Inflammatory macrophage (primary cell): ENCODE data around the gene FGB.
"Not testable (repeated sequence)": the region's sequence is repeated elsewhere in the genome, so short reads cannot be mapped to it uniquely, and the experiment has no call there.

Source experiments
- DNase-seq, 2 donors: peaks; one replicate each; pipeline ENCODE4 v3.0.0-alpha.2; 2020 to 2022

The FGB gene

DNA sequence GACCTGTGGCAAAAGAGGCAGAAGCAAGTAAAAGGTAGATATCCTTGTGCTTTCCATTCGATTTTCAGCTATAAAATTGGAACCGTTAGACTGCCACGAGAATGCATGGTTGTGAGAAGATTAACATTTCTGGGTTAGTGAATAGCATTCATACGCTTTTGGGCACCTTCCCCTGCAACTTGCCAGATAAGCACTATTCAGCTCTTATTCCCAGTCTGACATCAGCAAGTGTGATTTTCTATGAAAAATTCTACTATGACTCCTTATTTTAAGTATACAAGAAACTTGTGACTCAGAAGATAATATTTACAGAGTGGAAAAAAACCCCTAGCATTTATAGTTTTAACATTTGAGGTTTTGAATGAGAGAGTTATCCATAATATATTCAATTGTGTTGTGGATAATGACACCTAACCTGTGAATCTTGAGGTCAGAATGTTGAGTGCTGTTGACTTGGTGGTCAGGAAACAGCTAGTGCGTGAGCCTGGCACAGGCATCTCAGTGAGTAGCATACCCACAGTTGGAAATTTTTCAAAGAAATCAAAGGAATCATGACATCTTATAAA lies 3.9 kb downstream of the FGB start:
- no peak for DNase-seq

DNA sequence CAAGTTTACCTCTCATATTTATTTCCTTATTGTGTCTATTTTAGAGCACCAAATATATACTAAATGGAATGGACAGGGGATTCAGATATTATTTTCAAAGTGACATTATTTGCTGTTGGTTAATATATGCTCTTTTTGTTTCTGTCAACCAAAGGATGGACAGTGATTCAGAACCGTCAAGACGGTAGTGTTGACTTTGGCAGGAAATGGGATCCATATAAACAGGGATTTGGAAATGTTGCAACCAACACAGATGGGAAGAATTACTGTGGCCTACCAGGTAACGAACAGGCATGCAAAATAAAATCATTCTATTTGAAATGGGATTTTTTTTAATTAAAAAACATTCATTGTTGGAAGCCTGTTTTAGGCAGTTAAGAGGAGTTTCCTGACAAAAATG lies 6.2 kb downstream of the FGB start:
- no peak for DNase-seq

DNA sequence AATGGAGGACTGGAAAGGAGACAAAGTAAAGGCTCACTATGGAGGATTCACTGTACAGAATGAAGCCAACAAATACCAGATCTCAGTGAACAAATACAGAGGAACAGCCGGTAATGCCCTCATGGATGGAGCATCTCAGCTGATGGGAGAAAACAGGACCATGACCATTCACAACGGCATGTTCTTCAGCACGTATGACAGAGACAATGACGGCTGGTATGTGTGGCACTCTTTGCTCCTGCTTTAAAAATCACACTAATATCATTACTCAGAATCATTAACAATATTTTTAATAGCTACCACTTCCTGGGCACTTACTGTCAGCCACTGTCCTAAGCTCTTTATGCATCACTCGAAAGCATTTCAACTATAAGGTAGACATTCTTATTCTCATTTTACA lies 6.8 kb downstream of the FGB start:
- DNase-seq: no peak

DNA sequence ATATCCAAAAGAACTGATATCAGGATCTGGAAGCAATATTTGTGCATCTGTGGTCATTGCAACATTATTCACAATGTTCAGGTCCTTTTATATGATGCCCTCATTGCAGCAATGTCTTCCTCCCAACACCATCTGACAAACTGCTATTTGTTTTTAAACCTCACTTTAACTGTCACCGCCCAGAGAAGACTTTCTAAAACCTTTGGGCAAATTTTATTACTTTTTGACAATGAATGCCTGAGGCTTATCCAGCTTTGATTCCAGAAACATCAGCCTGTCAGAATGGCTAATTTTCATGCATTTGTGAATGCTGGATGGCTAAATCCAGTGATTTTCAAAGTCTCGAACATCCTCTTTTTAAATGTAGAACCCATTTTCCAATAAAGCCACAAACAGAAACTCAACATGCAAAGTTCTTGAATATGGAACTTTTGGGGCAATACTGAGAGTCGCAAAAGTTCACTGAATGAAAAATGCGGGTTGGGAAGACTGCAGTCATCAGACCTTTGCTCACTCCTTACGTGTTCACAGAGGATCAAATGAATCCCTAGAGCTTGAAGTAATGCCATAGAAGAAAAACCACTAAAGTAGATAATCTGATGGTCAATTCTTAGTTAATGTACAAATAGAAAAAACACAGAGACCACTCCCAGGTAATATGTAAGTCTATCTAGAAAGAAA lies 10.5 kb downstream of the FGB start:
- no peak for DNase-seq

DNA sequence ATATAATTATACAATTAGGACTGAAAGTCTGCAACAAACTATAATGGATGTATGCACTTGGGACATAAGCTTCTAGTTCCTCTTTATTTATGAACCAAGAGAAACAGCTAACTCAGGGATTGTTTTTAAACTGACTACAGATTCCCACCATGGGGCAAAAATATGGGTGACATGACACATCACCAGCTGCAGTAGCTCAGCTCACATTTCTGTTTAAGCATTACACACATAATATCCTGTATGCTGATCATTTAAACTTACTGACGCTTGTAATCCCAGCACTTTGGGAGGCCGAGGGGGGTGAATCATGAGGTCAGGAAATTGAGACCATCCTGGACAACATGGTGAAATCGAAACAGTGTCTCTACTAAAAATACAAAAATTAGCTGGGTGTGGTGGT lies 11.5 kb downstream of the FGB start:
- DNase-seq: no peak

DNA sequence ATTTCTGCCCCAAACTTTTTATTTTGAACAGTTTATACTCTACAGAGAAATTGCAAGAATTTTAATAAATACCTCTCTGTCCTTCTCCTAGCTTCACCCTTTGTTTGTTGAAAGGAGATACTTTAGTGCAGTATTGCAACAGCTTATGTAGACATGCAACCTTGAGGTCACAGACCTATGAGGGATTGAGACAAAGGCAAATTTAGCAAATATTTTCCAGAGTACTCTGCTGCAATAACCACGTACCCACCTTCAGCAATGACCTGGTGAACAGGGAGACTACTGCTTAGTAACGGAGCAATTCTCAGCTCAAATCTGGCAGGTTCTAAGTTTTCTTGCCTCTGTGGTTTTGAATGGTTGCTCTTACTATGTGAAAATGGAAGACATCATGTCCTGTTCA lies 14.5 kb downstream of the FGB start:
- no peak for DNase-seq

DNA sequence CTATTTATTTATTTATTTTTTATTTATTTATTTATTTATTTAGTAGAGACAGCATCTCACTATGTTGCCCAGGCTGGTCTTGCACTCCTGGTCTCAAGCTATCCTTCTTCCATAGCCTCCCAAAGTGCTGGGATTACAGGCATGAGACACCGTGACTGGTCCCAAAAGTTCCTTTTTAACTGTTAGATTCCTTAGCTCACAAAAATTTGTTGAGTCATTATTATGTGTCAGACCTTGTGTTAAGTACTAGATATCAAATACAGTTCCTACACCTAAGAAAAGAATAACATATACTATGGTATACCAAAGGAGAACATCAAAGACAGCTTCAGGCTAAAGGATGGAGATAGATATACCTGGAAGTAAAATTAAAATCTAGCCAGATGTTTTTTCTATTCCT lies 16.1 kb downstream of the FGB start:
- DNase-seq: no peak

DNA sequence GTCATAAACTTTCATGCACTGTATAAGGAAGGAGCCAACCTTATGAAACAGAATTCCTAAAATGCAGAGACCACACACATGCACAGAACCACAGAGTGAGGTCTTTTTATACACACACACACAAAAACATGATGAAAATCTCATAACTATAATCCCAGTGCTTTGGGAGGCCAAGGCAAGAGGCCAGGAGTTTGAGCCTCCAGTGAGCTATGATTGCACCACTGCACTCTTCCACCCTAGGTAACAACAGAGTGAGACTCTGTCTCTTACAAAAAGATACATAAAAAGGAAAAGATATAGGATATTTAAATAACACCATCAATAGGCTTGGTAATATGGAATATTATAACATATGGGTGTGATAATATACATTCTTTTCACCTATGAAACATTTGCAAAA lies 17.1 kb downstream of the FGB start:
- no peak for DNase-seq

DNA sequence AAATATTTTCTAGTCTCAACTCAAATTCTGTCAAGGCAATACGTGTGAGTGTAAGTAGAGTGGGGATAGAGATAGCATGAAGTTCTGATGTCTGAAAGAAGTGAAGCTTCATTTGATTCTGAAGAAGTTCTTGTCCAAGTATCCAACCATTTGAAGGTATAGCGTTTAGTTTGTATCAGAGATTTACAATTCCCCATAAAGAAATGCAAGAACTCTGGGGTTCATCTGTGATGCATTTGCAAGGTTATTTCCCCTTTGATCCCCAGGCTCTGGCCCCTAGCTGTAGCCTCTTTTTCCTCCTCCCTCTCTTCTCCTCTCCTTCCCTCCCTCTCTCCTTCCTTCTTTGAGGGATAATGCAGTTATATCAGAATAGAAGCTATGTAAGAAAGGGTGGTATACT lies 19.9 kb downstream of the FGB start:
- no peak for DNase-seq

DNA sequence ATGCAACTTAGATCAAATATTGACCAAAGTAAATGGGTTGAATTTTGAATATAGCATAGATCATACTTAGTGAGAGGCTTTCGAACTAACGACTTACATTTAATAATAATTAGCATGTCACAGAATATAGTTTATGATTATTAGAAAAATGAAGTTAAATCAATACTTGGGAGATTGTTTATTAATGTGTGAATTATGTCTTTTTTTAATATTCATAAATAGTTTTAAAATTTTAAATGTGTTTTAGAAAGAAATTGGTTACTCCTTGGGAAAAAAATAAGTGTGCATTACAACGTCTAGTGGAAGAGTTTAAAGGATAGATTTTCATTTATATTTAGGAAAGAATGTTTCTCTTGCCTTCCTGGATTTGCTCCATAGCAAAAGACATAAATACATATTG lies 20.4 kb downstream of the FGB start:
- no peak for DNase-seq

DNA sequence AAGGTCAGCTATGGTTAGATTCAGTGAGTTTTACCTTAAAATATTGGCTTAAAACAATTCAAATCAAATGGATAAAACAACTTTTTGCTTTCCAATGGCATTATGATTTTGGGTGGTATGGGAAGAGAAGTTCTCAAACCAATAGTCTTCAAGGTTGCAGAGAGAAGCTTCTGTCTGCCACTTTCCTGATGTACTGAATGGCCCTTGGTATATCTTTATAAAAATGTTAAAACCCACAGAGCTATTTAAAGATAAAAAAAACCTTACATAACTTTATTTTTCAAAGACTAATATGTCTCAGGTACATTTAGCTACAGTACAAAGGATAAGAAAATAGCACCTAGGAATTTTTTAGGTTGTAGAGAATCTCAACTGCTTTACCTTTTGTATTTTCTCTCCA lies 20.9 kb downstream of the FGB start:
- DNase-seq: no peak

DNA sequence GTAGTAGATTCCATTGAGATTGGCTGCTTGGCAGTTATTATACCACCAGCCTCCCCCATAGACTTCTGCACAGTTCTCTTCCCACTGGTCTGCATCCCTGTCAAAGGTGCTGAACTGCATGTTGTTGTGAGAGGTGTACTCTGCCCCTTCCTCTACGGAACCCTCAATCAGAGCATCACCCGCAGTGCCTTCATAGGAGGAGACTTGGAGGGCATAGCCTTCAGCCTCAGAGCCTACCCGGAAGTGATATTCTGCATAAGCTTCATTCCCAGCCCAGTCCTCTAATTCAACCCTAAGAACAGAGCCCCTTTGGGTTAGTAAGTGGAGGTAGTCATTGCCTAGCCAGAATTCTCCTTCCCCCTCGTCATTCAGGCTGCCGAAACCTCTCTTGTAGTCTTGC lies 21.4 kb downstream of the FGB start:
- DNase-seq: no peak

DNA sequence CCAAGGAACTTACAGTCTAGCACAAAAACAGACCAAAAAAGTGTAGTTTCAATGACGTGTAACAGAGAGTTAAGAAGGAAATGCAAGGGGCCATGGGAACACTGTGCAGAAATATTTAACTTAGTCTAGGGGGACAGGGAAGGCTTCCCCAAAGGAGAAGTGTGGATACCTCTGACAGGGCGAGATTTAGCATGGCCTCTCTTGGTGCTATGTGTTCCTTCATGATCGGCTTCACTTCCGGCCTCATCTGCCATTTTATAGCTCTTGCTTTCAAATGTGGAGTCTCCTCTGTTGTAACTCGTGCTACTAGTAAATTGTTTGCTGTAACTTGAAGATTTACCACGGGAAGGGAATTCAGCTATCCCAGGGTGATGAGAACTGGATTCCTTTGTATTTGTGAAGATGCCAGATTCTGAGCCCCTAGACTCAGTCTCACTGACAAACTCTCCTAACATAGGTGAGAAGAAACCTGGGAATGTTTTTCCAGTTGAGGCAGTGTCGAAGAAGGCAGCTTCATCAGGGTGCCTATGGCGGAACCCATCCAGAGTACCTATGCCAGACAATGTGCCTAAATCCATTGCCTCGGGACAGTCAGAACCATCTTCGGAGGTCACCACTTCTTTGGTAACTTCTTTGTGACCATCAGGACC lies 22.7 kb downstream of the FGB start:
- no peak for DNase-seq

DNA sequence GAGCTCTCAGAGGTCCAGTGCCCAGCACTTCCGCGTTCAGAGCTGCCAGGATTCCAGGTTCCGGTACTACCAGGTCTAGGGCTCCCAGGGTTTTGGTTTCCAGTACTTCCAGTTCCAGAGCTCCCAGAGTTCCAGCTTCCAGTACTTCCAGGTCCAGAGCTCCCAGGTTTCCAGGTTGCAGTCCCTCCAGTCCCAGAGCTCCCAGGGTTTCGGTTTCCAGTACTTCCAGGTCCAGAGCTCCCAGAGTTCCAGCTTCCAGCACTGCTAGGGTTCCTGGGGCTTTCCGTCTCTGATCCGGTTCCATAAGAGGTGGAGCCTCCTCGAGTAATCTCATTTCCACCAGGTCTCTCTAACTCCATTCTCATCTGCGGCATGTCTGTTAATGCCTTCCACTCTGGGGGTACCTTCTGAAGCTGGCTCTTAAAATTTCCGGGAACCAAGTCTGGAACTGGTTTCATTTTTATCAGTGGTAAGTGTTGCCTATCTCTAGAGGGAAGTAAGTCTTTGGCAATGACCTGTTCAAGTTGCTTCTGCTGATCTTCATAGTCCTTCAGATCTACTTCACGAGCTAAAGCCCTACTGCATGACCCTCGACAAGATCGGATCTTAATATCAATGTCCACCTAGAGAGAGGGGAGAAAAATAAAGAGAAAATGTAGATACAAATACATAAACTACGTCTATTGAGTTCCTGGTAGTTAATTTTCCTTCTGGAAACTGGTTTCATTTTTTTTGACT lies 23.7 kb downstream of the FGB start:
- DNase-seq: no peak

DNA sequence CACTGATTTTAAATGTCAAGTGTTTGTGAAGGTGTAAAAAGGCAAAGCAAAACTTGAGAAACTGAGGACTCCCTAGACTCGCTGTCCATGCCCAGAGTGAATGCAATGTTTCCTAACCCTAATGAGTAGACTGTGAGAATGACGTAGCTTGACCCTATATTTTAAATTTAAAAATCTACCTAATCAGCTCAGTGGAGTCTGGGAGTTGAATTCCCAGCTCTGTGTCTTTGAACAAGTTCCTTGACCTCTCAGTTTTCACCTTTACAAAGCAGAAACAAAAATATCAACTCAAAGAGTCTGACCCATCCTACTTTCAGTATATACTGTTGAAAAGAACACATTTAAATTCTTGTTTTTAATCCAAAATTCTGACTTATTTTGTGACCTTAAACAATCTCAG lies 25.4 kb downstream of the FGB start:
- DNase-seq: no peak

DNA sequence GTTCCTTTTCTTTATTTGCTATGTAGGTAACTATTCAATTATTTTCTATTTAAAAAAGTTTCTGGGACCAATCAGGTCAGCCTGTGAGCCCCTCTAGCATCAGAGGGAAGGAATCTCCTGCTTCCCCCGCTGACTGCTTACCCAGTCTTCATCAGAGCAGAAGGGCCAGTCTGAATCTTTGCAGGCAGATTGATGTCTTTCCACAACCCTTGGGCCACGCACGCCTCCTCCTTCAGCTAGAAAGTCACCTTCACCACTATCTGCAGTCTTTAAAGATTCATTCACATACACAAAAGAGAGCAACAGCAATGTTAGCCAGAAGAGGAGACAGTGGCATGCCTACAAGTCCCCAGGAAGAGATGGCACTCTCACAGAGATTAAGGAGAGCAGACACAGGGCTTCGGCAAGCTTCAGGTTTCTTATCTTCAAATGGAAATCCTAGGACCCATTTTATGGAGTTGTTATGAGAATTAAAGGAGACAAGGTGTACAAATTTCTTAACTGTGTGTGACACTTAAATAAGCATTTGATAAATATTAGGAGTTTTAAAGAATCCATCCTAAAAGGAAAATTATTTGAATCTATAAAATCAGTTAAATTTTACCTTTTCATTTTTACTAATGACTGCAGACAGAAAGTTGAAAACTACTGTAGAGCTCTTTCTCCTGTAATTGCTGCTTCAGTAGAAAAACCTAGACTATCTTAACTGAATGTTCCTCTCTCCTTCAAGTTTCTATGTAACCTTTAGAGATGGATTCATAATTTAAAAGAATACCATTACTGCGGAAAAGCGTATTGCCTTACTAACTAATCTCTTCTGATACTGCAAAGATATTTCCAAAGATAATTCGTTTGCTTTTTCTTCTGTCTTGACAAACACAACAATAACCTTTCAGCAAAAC lies 26.7 kb downstream of the FGB start:
- no peak for DNase-seq

DNA sequence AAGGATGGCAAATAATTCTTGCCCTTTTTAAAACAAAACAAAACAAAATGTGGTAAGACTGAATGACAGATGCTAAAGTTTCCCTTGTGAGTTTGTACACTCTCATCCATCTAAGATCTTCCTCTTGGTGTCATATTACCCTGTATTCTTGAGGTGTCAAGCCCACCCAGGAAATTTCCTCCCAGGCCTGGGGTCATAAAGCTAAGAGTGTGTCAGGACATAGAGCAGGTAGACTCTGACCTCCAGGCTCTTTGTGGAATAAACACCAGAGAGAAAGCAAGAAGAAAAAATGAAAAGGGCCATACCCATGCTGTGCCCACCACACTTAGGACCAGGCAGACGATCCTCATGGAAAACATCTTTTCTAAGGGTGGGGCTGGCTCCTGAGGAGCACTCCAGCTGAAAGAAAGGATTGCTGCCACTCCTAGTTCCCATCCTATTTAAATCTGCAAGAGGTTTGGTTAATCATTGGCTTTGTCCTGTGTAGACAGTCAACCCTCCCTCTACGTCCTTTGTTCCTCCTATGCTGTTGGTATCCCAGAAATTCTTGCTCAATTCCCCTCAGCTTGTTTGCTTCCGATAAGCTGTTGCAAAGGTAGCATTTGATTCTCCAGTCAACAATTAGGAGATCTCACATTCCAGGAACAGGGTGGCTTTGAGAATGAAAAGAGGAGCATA lies 27.7 kb downstream of the FGB start, which contains the start of gene FGA:
Gene FGA (minus strand): TSS at position 414 of the 678 bp plus-strand sequence. CDS start 55 bp downstream, at position 359.
- no peak for DNase-seq

DNA sequence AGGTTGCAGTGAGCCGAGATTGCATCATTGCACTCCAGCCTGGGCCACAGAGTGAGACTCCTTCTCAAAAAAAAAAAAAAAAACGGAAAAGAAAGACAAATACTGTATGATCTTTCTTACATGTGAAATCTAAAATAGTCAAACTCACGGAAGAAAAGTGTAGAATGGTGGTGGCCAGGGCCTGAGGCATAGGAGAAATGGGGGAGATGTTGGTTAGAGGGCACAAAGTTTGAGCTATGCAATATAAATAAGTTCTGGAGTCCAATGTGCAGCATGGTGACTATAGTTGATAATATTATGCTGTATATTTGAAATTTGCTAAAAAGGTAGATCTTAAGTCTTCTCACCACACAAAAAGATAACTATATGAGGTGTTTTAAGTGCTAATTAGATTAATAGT lies 29.1 kb downstream of the FGB start:
- no peak for DNase-seq

DNA sequence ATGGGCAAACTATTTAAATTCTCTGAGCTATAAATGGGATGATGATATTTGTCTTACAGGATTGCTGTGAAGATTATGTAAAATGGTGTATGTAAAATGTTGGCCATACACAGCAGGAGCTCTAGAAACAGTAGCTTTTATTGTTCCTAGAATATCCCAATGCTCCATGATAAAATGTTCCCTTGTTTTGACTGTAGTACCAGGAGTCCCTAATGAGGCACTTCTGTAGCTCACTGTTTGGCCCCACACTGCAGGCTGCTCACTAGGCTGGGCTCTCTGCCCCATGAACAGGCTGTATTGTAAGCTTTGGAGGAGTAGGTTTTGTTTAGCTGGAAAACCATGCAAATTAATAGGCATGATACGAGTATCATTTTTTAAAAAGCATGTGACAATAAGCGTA lies 31.1 kb downstream of the FGB start:
- no peak for DNase-seq

DNA sequence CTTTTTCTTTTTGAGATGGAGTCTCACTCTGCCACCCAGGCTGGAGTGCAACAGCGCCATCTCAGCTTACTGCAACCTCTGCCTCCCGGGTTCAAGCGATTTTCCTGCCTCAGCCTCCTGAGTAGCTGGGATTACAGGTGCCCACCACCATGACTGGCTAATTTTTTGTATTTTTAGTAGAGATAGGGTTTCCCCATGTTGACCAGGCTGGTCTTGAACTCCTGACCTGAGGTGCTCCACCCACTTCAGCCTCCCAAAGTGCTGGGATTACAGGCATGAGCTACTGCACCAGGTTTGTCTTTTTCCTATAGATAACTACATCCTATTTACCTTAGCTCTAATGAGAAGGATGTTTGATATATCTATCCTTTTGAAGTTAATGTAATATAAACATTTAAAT lies 31.5 kb downstream of the FGB start:
- not testable (repeated sequence) for DNase-seq

DNA sequence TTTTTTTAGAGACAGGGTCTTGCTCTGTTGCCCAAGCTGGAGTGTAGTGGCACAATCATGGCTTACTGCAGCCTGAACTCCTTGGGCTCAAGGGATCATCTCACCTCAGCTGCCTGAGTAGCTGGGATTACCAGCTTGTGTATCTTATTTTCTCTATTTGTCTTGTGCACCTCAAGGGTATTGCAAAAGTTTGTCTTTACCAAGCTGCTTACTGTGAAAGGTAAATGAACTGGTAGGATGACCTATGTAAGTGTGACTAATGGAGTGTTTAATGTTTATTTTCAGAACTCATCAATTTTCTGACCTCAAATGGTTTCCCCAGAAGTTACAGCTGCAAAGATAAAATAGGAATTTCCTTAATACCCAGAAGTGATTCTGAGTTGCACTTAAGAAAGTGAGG lies 33.0 kb downstream of the FGB start:
- DNase-seq: no peak

DNA sequence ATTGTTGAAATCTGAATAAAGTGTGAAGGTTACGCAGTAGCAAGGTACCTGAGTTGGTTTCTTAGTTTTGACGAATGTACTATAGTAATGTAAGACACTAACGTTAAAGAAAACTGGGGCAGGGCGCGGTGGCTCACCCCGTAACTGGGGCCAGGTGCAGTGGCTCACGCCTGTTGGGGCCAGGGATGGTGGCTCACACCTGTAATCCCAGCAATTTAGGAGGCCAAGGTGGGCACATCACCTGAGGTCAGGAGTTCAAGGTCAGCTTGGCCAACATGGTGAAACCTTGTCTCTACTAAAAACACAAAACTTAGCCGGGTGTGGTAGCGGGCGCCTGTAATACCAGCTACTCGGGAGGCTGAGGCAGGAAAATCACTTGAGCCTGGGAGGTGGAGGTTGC lies 34.5 kb downstream of the FGB start:
- DNase-seq: not testable (repeated sequence)
